H9 (cell line): Measurements from ENCODE around the gene FAM236B. TPM values are rescaled to one million over a fixed set of nuclear protein-coding genes. Genes with fewer than 3 reads are reported as not detected.
"Not testable (repeated sequence)": the region's sequence is repeated elsewhere in the genome, so short reads cannot be mapped to it uniquely, and the experiment has no call there.

Experiments used
- DNase-seq: peaks from one replicate; pipeline ENCODE4 v3.0.0-alpha.2; 2017
- H2AFZ ChIP-seq: one replicate; pipeline ENCODE4 v1.6.1; 2013; ENCODE audit warnings: mild to moderate bottlenecking, low read length, control low read depth, moderate library complexity
- H2AK5ac ChIP-seq: 2 replicates; pipeline ENCODE4 v1.6.1; 2013; ENCODE audit warnings: low read length, control low read depth, mixed read lengths; ENCODE audit not compliant: insufficient read length
- H2BK120ac ChIP-seq: one replicate; pipeline ENCODE4 v1.6.1; 2013; ENCODE audit warnings: low read depth, mild to moderate bottlenecking, low read length, control low read depth, inconsistent platforms; ENCODE audit not compliant: poor library complexity, severe bottlenecking
- H2BK12ac ChIP-seq: 2 replicates; pipeline ENCODE4 v1.6.1; 2013; ENCODE audit warnings: low read length, control low read depth, mixed read lengths, low read depth; ENCODE audit not compliant: insufficient read length
- H2BK15ac ChIP-seq: 2 replicates; pipeline ENCODE4 v1.6.1; 2013; ENCODE audit warnings: low read depth, low read length, control low read depth
- H2BK20ac ChIP-seq: one replicate; pipeline ENCODE4 v1.6.1; 2013; ENCODE audit warnings: low read depth, mild to moderate bottlenecking, low read length, control low read depth, inconsistent platforms; ENCODE audit not compliant: poor library complexity, severe bottlenecking
- H2BK5ac ChIP-seq: 2 replicates; pipeline ENCODE4 v1.6.1; 2013; ENCODE audit warnings: low read length, control low read depth, mixed read lengths; ENCODE audit not compliant: insufficient read length
- H3K14ac ChIP-seq: 2 replicates; pipeline ENCODE4 v1.6.1; 2013; ENCODE audit warnings: low read length, control low read depth; ENCODE audit not compliant: insufficient read depth
- H3K18ac ChIP-seq: 2 replicates; pipeline ENCODE4 v1.6.1; 2013; ENCODE audit warnings: low read depth, mild to moderate bottlenecking, mixed read lengths, low read length, control low read depth; ENCODE audit not compliant: insufficient read length
- H3K23ac ChIP-seq: 2 replicates; pipeline ENCODE4 v1.6.1; 2013; ENCODE audit warnings: low read length, control low read depth, mixed read lengths, low read depth; ENCODE audit not compliant: insufficient read length
- H3K23me2 ChIP-seq: 2 replicates; pipeline ENCODE4 v1.6.1; 2013; ENCODE audit warnings: low read depth, mild to moderate bottlenecking, mixed read lengths, low read length, control low read depth; ENCODE audit not compliant: insufficient read length, poor library complexity, severe bottlenecking
- H3K27ac ChIP-seq: 2 replicates; pipeline ENCODE4 v1.5.1; 2013; ENCODE audit warnings: low read length, control low read depth, mixed read lengths, low read depth; ENCODE audit not compliant: insufficient read length
- H3K27me3 ChIP-seq: 2 replicates; pipeline ENCODE4 v1.6.1; 2013; ENCODE audit warnings: low read length, control low read depth, inconsistent platforms; ENCODE audit not compliant: insufficient read depth
- H3K4ac ChIP-seq: 2 replicates; pipeline ENCODE4 v1.6.1; 2013; ENCODE audit warnings: low read depth, mild to moderate bottlenecking, control low read depth, inconsistent platforms, low read length, moderate library complexity
- H3K4me1 ChIP-seq: 2 replicates; pipeline ENCODE4 v1.6.1; 2013; ENCODE audit warnings: low read length, control low read depth, inconsistent platforms; ENCODE audit not compliant: insufficient read depth
- H3K4me2 ChIP-seq: 2 replicates; pipeline ENCODE4 v1.6.1; 2013; ENCODE audit warnings: low read length, control low read depth, mixed read lengths; ENCODE audit not compliant: insufficient read length, insufficient read depth
- H3K56ac ChIP-seq: 2 replicates; pipeline ENCODE4 v1.6.1; 2013; ENCODE audit warnings: low read depth, mild to moderate bottlenecking, mixed read lengths, low read length, control low read depth; ENCODE audit not compliant: insufficient read length
- H3K79me1 ChIP-seq: 2 replicates; pipeline ENCODE4 v1.6.1; 2013; ENCODE audit warnings: low read depth, mild to moderate bottlenecking, moderate library complexity, low read length, control low read depth, inconsistent platforms; ENCODE audit not compliant: insufficient read depth, poor library complexity, severe bottlenecking
- H3K79me2 ChIP-seq: 2 replicates; pipeline ENCODE4 v1.6.1; 2013; ENCODE audit warnings: low read length, control low read depth, inconsistent platforms; ENCODE audit not compliant: insufficient read depth
- H3K9ac ChIP-seq: 2 replicates; pipeline ENCODE4 v1.6.1; 2013; ENCODE audit warnings: low read length, control low read depth, mixed read lengths; ENCODE audit not compliant: insufficient read length; ENCODE audit errors: extremely low read depth
- H3K9me3 ChIP-seq: one replicate; pipeline ENCODE4 v1.6.1; 2013; ENCODE audit warnings: low read depth, low read length, inconsistent platforms; ENCODE audit not compliant: control insufficient read depth
- H3T11ph ChIP-seq: one replicate; pipeline ENCODE4 v1.6.1; 2013; ENCODE audit warnings: mild to moderate bottlenecking, low read length, control low read depth, inconsistent platforms
- H4K20me1 ChIP-seq: one replicate; pipeline ENCODE4 v1.6.1; 2013; ENCODE audit not compliant: control insufficient read depth, insufficient read length, insufficient read depth
- H4K5ac ChIP-seq: 2 replicates; pipeline ENCODE4 v1.6.1; 2013; ENCODE audit warnings: low read depth, mild to moderate bottlenecking, mixed read lengths, low read length, control low read depth; ENCODE audit not compliant: insufficient read length
- H4K8ac ChIP-seq: replicated peaks from 2 replicates; pipeline ENCODE4 v1.6.1; 2013; ENCODE audit warnings: low read length, control low read depth, mixed read lengths, low read depth; ENCODE audit not compliant: insufficient read length
- H4K91ac ChIP-seq: 2 replicates; pipeline ENCODE4 v1.6.1; 2013; ENCODE audit warnings: low read depth, mild to moderate bottlenecking, moderate library complexity, mixed read lengths, low read length, control low read depth; ENCODE audit not compliant: insufficient read length
- H3K27ac Mint-ChIP-seq, 3 experiments: 2 replicates in 2 of 3; 3 replicates in 1 of 3; pipeline ENCODE4 v1.8.0; 2020 to 2021; ENCODE audit warnings: mixed read lengths in 3 of 3, mild to moderate bottlenecking in 1 of 3, moderate library complexity in 1 of 3
- H3K27me3 Mint-ChIP-seq: 2 replicates; pipeline ENCODE4 v1.8.0; 2021; ENCODE audit warnings: low read depth, mild to moderate bottlenecking, moderate library complexity, mixed read lengths
- H3K36me3 Mint-ChIP-seq, 3 experiments: 2 replicates in 2 of 3; 3 replicates in 1 of 3; pipeline ENCODE4 v1.8.0; 2020 to 2021; ENCODE audit warnings: low read depth in 3 of 3, mixed read lengths in 3 of 3; ENCODE audit not compliant: insufficient read depth in 1 of 3
- H3K4me1 Mint-ChIP-seq, 2 experiments: 2 replicates each; pipeline ENCODE4 v1.8.0; 2020; ENCODE audit warnings: mixed read lengths in 2 of 2
- H3K4me3 Mint-ChIP-seq, 2 experiments: 2 replicates in 1 of 2; 3 replicates in 1 of 2; pipeline ENCODE4 v1.8.0; 2020 to 2021; ENCODE audit warnings: mild to moderate bottlenecking in 2 of 2, mixed read lengths in 2 of 2, moderate library complexity in 1 of 2
- H3K9me3 Mint-ChIP-seq, 2 experiments: 2 replicates in 1 of 2; 3 replicates in 1 of 2; pipeline ENCODE4 v1.8.0; 2020; ENCODE audit warnings: mild to moderate bottlenecking in 2 of 2, mixed read lengths in 2 of 2, moderate library complexity in 1 of 2
- WGBS: extraction: QIAGEN DNeasy Blood & Tissue Kit; methylation state at CpG from one replicate; pipeline ENCODE4 v1.1.7; 2013; ENCODE audit warnings: missing lambda C conversion rate, low lambda C conversion rate, mixed read lengths; ENCODE audit not compliant: insufficient read length; ENCODE audit errors: extremely low coverage; 5-methylcytosine and 5-hydroxymethylcytosine counted together
- total RNA-seq: library from RNA; stranded (reverse); gene quantifications from 2 replicates; pipeline ENCODE4 v1.2.1, GENCODE V29; 2021

Gene FAM236B
- total RNA-seq, 1 experiment from 2014 or later, result not detected

GRCh38 chrX:72783365-72783936 lies 991 bp upstream of the FAM236B start:
- no CpG with 5 or more reads among the region's 8 CpGs for WGBS

GRCh38 chrX:72778146-72778545 lies 4.3 kb downstream of the FAM236B start:
- not testable (repeated sequence) for H3K27me3 Mint-ChIP-seq, H4K20me1 ChIP-seq, H4K8ac ChIP-seq, H3T11ph ChIP-seq, H2BK5ac ChIP-seq, H3K23ac ChIP-seq, H3K9me3 Mint-ChIP-seq, H3K27ac Mint-ChIP-seq, H2BK12ac ChIP-seq, H2BK20ac ChIP-seq, H3K27ac ChIP-seq, H3K79me2 ChIP-seq, H2AFZ ChIP-seq, DNase-seq, H3K9ac ChIP-seq, H3K27me3 ChIP-seq, H3K4me1 Mint-ChIP-seq, H2AK5ac ChIP-seq, H3K4me3 Mint-ChIP-seq, H2BK15ac ChIP-seq, H3K23me2 ChIP-seq, H3K9me3 ChIP-seq, H2BK120ac ChIP-seq, H3K79me1 ChIP-seq, H3K18ac ChIP-seq, H3K4me1 ChIP-seq, H3K56ac ChIP-seq, H3K4ac ChIP-seq, H4K91ac ChIP-seq, H3K14ac ChIP-seq, H3K4me2 ChIP-seq, H3K36me3 Mint-ChIP-seq, H4K5ac ChIP-seq
- WGBS, result no CpG with 5 or more reads among the region's 6 CpGs

More at GRCh38 chrX:72783365-72783936, 991 bp upstream of the FAM236B start:
- not testable (repeated sequence) for H3K4me1 ChIP-seq, H2AK5ac ChIP-seq, H3K4me3 Mint-ChIP-seq, H2BK5ac ChIP-seq, H3K14ac ChIP-seq, H3K27me3 Mint-ChIP-seq, H2BK120ac ChIP-seq, DNase-seq, H3K9ac ChIP-seq, H3K23ac ChIP-seq, H2BK12ac ChIP-seq, H3K23me2 ChIP-seq, H3K4ac ChIP-seq, H3K4me1 Mint-ChIP-seq, H3K79me2 ChIP-seq, H4K5ac ChIP-seq, H3K27ac ChIP-seq, H3K27ac Mint-ChIP-seq, H4K8ac ChIP-seq, H2BK15ac ChIP-seq, H3K56ac ChIP-seq, H3K36me3 Mint-ChIP-seq, H3K4me2 ChIP-seq, H3K18ac ChIP-seq, H3K27me3 ChIP-seq, H2BK20ac ChIP-seq, H3T11ph ChIP-seq, H3K9me3 Mint-ChIP-seq, H4K20me1 ChIP-seq, H4K91ac ChIP-seq, H3K9me3 ChIP-seq, H3K79me1 ChIP-seq, H2AFZ ChIP-seq
